ENCODE results near the gene TANGO2.

- no peak for TF ChIP-seq CTCF (IDR thresholded peaks at IDR 0.05; ENCODE audit: poor library complexity, severe bottlenecking)
- TF ChIP-seq POLR2AphosphoS5 (IDR thresholded peaks at IDR 0.05), result no peak
- no peak for TF ChIP-seq EP300 (conservative IDR thresholded peaks at IDR 0.05; ENCODE audit: poor library complexity, severe bottlenecking)
- TF ChIP-seq EZH2 (IDR thresholded peaks at IDR 0.05; ENCODE audit: borderline replicate concordance, insufficient read depth, low read length, poor library complexity, severe bottlenecking), result no peak
- no peak for TF ChIP-seq RAD21 (conservative IDR thresholded peaks at IDR 0.05)
- TF ChIP-seq SMC3 (conservative IDR thresholded peaks at IDR 0.05; ENCODE audit: poor library complexity), result no peak
- no peak for TF ChIP-seq MXI1 (conservative IDR thresholded peaks at IDR 0.05; ENCODE audit: poor library complexity, severe bottlenecking)
- TF ChIP-seq TAF1 (IDR thresholded peaks at IDR 0.05; ENCODE audit: low read depth), result no peak
- TF ChIP-seq REST (IDR thresholded peaks at IDR 0.05; ENCODE audit: borderline replicate concordance), result no peak
These were observed 41.8 kb downstream of the TANGO2 start for GRCh38 chr22:20062766-20063083.

All from neural cell (in vitro differentiated cells).